ENCODE results near the gene SGCA.

- TF ChIP-seq CTCF (IDR thresholded peaks at IDR 0.05) (no peak), POLR2A (IDR thresholded peaks at IDR 0.05) (no peak)
These were observed 35.9 kb upstream of the SGCA start, which contains the start of gene SAMD14 for GRCh38 chr17:50129728-50130558.

Measured in suprapubic skin (tissue), 3 donors.